Posterior vena cava (tissue), 2 donors: Measurements from ENCODE around the gene SLC15A1. TPM values are rescaled to one million over a fixed set of nuclear protein-coding genes. Genes with fewer than 3 reads are reported as not detected.
A peak's percentile ranks its signal among the peaks of the same experiment; 100 is the strongest.

Experiments used
- DNase-seq: peaks from one replicate; pipeline ENCODE4 v3.0.0-alpha.2; 2020; ENCODE audit warnings: low spot score
- intact Hi-C, 2 donors: fragments of 100-400 bp; cut with DNase I; formaldehyde crosslinking; loops; one replicate each; pipeline versions ENCODE4 v1.14.1 to v1.14.2; 2022 to 2023
- total RNA-seq, 2 donors: library from RNA; stranded (reverse); fragmentation: NEBNext Ultra II Directional; extraction: Animal tissue kit (Norgen Biotek cat#: 25700); gene quantifications; one replicate each; pipeline ENCODE4 v1.2.1, GENCODE V29; 2021
- donor health status: DM: yes; HTN: yes; CAD: no.
- donor health status: DM: yes; HTN: yes; CAD: no.

SLC15A1 gene
- total RNA-seq, 2 donors from 2014 or later: 0.19 TPM; not detected in 1

DNA sequence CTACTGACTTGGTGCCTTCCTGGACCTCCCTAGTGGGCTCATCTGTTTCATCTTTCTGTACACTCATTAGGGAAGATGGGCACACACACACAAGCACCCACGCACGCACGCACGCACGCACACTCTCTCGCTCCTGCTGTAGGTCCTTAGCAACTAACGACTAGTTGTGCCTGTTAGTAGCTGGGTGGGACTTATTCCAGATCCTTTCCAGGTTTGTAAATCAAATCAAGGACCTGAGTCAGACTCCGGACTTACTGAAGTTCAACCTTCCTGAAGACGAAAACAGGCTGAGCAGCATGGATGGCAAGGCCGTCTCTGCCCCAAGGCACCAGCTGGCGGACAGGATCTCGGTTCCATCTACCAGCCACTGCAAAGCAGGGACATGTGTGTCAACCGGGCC, 76.2 kb downstream of the SLC15A1 start:
- intact Hi-C loops: no loop called here

DNA sequence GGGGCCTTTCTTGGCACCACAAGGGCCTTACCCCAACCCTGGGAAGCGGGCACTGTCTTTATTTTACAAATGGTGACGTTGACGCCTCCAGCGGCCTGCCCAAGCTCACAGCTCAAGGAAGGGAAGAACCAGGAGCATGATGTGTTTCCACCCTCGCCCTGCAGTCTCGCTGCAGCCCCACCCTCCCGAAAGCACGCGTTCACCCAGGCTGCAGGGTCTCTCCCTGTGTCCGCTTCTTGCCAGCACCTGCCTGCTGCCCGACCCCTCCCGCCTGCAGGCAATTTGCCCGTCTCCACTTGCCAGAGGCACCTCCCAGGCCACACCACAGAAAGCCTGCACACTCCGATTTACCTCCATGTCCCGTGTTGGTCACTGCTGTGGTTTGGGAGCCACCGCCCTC, 76.6 kb downstream of the SLC15A1 start:
- no peak for DNase-seq
- intact Hi-C loops: no loop called here

More for the DNA sequence above, 76.2 kb downstream of the SLC15A1 start:
- no peak for DNase-seq

DNA sequence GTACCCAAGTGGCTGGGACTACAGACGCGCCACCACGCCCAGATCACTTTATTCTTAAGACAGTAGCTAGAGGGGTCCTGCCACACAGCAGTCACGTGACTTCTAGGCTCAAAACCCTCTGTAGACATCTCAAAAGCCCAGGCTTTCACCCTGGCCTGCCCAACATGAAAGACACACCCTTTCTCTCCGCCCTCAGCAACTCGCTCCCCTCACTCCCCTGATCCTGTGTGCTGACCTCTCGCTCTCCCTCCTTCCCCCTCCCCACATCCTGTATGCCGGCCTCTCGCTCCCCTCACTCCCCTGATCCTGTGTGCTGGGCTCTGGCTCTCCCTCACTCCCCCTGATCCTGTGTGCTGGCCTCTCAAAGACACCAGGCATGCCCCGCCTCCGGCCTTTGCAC, 77.4 kb downstream of the SLC15A1 start:
- intact Hi-C loops: no loop called here
- no peak for DNase-seq

DNA sequence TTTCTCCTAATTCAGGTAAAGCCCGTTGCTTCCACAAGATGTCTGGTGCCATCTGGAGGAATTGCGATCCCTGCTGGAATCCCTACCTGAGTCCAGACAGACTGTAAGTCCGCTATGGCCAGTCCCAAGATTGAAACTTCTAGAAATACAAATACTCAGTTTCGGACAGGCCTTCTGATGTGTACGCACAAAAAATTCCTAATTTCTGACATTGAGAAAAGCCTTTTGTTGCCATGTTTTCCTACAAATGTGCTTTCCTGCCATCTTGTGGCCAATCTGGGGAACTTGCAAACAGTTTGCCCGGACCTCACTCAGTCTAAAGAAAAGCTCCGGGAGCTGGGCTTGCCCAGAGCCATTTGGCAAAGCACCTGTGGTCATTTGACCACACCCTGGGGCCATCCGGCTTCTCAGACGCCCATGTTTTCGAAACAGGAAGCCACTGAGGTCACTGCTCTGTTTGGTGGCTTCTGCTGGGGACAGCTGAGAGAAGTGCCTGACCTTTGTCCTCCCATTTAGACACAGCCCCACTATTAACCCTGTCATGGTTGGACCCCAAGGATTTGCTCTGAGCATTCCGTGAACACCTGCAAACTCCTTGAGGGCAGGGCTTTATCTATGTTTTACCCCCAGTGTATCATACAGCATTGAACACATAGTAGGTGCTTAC, 79.4 kb downstream of the SLC15A1 start:
- DNase-seq: no peak
- intact Hi-C loops: loop anchor here in 1 of 2 donors (5.0 kb wide), 1 partner anchor 226 kb away; no protein-coding TSS in a partner anchor

DNA sequence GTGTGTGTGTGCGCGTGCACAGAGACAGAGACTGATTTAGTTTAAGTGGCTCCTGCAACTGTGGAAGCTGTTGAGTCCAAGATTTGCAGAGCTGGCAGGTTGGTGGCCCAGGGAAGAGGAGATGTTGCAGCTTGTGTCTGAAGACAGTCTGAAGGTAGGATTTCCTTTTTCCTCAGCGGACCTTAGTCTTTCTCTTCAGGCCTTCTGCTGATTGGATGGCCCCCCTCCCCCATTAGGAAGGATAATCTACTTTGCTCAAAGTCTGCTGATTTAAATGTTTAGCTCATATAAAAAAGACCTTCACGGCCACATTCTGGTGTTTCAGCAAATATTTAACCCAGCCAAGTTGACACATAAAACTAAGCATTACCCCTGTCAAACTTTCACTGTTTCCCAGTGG, 84.3 kb downstream of the SLC15A1 start:
- no peak for DNase-seq
- intact Hi-C loops: no loop called here

DNA sequence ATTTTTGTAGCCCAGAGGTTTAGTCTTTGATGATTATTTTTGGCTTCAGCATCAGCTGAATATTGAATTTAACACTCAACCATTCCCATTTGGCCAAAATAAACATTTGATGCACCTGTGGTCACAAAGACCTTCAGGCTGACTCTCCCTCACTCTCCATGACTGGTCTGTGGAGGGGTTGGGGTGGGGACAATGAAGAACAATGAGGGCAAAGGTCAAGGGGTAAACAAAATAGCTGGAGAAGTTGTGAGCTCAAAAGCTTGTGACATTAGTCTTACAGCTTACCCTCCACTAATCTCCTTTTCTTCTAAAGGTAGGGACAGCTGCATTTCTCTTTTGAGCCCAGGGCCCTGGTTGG, 86.9 kb downstream of the SLC15A1 start:
- intact Hi-C loops: no loop called here

DNA sequence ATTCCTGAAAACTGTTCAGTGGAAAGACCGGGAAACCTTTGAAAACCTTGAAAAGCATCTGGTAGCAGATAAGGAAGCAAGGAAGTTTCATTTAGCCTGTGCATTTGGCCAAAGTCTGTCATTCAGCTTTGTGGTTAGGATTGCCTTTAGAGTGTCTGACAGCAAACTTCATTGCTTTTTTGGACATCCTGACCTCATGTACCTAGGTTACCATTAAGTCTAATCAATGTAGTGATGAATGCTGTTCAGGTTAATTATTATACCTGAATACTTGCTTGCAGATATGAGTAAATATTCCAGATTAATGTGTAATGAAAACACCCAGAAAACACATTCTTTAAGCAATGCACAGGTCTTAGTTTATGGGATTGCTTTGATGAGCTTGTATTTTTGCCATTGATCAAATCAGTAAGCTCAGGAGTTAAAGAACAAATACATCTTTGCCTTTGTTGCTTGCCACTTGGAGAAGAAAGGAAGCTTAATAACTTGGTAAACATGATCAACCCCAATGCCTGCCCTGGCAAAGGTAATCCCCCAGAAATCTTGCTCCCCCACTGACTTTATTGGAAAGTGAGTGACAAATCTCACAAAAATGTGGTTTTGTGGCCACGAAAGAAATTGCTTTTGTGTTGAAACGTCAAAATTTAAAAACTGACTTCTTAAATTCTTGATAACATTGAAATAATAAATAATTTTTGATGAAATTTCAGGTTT, 87.4 kb downstream of the SLC15A1 start:
- DNase-seq: no peak
- intact Hi-C loops: no loop called here

More for the DNA sequence above, 86.9 kb downstream of the SLC15A1 start:
- no peak for DNase-seq

DNA sequence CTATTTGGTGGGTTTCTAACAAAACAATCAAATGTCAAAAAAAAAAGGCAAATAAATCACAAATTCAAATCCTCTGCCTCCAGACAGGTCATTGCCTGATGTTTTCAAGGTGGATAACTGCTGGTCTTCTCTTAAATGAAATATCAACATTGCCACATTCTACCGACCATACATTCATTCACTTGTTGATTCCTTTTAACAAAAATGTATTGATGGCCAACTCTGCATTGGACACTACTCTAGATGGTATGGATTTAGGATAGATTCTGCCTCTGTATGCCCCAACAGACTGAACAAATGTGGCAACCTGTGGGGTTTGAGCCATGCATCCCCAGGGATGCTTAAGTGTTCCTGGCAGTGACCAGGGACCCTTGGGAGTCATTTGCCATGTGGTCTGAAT, 88.0 kb downstream of the SLC15A1 start:
- intact Hi-C loops: no loop called here
- DNase-seq: no peak

DNA sequence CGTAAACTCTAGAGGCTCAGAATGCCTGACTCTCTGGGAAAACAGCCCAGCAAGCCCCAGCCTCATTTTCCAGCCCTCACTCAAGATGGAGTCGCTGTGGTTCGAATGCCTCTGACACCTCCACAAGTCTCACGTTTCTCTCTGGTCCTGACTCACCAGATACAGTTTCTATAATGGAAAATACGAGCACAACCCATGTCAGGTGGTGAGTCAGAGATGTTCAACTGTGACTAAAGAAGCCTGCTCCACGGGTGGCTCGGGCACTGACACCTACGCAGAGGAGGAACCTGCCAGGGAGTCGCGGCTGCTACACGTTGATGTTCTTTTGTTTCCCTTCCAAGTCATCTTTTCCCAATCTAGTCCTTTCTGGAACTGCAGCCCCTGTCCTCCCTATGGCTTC, 88.4 kb downstream of the SLC15A1 start:
- no peak for DNase-seq
- intact Hi-C loops: no loop called here

DNA sequence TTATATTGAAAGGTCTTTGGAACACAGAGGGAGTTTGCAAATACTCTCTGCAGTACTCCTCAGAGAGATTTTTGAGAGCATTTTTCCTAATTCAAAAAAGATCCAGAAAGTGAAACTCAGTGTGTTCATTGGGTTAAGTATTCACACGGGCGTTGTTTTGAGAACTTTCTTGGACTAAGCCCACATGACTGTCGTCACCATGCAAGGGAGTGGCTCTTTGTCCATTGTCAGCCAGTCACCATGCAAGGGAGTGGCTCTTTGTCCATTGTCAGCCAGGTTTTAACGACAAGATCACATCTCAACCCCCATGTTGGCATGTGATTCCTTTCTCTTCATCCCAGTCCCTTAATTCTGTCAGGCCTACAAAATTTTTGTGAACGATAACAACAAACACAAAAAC, 94.3 kb downstream of the SLC15A1 start:
- intact Hi-C loops: no loop called here
- no peak for DNase-seq

DNA sequence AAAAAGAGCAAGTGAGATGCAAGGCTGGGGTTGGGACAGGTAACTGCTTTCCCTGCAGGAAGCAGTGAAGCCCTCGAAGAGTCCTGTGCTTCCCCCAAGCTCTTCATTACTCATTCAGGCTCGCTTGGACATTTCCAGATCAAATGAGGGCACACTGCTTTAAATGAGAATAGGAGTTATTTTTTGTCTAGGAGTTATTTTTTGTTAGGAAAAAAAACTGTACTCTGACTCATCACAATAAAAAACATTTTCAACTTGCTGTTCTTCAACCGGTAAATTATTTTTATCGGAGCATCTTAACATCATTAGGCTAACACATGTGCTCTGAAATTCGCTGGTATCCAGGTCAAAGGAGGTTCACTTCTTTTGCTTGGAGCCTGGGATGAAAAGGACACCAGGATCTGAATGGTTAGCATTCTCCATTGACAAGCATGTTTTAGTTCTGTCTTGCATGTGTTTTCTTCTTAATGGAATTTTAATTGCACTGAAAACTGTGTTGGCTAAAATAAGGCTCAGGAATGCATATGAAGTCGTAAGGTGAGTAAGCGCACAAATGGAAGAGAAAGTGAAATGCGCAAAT, 94.9 kb downstream of the SLC15A1 start:
- DNase-seq: no peak

DNA sequence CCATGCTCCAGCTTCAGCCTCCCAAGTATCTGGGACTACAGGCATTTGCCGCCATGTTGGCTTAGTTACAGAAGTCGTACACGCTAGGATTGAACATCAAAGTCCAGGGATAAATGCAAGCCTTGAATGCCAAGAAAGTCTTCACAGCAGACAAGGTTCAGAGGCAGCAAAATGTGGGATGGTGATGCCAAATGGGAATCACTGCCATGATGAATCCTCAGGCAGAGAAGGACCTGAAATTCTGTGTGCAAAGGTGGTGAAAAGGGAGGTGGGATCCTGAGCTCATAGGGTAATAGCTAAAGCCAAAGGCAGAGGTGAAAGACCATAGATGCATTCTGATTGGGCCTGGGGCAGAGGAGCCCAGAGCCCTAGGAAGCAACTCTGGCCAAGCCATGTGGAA, 96.2 kb downstream of the SLC15A1 start:
- DNase-seq: no peak
- intact Hi-C loops: no loop called here

More for the DNA sequence above, 94.9 kb downstream of the SLC15A1 start:
- intact Hi-C loops: no loop called here

DNA sequence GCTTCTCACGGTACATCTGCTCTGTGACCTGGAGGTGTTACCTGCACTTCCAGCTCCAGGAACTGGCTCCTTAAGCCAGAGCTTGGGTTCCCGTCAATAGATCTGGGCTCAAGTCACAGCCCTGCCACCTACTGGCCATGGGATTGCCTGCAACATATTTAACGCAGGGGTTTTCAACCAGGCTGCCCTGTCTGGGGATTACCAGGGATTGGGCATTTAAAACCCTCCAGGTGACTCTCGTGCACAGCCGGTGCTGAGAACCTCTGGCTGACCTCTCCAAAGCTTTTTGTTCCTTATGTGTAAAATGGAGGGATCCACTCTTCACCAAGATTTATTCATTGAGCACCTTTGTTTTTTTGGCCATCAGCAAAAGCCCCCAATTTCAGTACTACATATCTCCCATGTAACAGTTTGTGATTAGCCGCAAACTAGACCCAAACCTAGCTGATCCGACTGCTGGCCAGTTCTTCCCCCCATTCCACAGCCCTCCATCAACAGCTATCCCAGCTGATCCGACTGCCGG, 98.9 kb downstream of the SLC15A1 start:
- DNase-seq: peak; percentile 87
- intact Hi-C loops: loop anchor here (5.0 kb wide), 1 partner anchor 206 kb away; no protein-coding TSS in a partner anchor

DNA sequence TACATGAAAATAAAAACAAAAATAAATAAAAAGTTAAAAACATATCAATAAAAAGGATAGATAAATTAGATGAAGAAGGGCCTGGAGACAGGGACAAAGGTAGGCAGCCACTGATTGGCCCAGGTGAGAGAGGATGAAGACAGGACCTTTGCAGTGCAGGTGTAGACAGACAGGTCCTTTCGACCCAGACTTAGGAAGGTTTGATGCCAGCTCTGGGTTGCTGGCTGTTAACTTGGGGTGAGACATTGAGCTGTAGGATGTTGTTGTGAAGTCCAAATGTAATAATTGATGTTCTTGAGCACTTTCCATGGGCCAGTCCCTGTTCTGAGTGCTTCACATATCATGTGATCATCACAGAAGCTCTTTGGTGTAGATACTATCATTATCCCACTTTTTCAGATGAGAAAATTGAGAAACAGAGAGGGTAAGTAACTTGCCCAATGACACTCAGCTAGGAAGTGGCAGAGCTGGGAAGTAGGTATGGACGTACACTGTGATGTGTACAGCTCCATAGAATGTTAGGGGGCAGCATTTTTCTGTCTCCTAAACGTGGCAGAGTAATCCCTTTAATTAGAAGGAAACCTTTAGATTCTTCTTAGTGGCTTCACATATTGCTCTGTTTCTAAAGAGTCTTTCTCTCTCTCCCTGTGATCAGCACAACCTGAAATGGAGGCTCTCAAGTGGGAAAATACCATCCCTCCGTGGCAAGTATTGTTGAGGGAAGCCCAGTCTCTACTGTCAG, 99.6 kb downstream of the SLC15A1 start:
- DNase-seq: no peak
- intact Hi-C loops: loop anchor here (5.0 kb wide), 1 partner anchor 206 kb away; no protein-coding TSS in a partner anchor

DNA sequence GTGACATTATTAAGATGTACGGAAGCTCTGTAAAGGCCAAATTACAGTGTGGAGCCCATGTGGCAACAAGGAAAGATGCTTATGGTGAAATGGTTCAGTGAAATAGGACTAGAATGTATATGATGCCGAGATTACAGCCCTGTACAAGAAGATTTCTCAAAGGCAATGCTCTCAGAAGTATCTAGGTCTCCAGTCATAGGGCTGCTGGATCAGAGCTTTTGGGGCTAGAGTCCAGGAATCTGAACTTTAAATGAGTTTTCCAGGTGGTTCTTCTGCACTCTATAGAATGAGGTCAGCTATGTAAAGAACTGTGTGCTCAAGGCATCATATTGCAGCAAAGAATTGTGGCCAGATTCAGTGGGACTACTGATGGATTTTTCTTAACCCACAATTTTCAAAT, 100.2 kb downstream of the SLC15A1 start:
- intact Hi-C loops: loop anchor here (5.0 kb wide), 1 partner anchor 205 kb away; no protein-coding TSS in a partner anchor
- no peak for DNase-seq

DNA sequence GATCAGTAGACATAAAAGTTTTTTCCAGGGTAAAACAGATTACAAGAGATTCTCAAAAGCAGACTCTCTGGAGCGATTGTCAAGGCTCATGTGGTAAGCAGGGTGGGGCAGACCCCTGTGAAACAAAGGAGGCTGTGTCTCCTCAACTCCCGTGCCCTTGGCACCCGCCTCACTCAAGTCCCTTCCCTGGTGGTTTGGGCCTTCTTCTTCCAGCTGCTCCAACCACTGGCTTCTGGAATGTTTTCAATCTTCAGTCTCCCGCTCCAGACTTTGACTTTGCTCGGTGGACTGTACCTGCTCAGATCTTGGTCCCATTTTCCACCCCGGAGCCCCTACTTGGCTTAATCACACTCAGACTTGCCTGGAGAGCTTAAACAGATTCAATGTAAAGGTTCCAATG, 100.7 kb downstream of the SLC15A1 start:
- no peak for DNase-seq
- intact Hi-C loops: loop anchor here (5.0 kb wide), 1 partner anchor 204 kb away; no protein-coding TSS in a partner anchor

DNA sequence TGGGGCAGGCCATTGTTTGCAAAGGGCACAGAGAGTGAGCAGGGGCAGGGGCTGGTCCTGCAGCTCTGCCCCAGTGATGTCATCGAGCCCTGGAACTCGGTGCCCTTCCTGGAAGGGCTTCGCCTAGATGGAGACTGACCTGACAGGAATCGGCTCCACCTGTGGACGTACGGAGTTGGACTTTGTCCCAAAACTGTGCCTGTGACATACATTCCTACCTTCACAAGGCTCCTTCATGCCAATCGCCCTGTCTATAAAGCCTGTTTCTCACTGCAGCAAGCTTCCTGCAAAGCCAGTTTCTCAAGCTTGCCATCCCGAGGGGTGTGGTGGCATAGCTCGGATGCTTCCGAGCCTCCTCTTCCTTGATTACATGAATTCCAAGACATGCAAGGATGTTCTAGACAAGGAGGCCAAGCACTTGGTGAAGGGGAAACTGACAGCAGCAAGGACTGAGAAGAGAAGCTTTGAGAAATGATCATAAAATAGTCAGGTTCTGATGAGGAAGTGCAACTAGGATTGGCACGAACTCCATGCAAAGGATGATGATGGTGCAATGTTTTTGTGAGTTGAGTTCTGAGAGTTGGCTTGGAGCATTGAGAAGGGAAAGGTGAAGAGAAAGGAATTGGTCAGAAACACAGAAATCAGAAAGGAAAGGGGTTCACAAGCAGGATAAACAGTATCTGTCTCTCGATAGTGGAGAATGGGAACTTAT, 101.9 kb downstream of the SLC15A1 start:
- intact Hi-C loops: loop anchor here (5.0 kb wide), 1 partner anchor 203 kb away; no protein-coding TSS in a partner anchor
- DNase-seq: no peak

DNA sequence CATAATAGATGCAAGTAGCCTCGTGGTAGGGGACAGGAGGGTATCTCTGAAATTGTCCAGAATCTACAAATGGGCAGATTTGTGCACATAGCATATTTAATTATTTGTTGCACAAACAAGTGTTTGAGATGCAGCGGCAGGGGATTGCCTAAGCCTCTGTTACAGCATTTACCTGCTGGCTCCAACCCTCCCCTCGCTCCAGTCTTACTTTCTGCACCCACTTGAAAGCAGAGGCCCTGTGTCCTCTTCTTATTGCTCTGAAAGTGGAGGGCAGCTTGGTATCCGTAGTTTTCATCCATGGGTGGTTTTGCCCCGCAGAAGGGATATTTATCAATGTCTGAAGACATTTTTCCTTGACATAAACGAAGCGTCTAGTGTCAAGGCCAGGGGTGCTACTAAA, 102.6 kb downstream of the SLC15A1 start:
- intact Hi-C loops: loop anchor here (5.0 kb wide), 1 partner anchor 203 kb away; no protein-coding TSS in a partner anchor
- no peak for DNase-seq

DNA sequence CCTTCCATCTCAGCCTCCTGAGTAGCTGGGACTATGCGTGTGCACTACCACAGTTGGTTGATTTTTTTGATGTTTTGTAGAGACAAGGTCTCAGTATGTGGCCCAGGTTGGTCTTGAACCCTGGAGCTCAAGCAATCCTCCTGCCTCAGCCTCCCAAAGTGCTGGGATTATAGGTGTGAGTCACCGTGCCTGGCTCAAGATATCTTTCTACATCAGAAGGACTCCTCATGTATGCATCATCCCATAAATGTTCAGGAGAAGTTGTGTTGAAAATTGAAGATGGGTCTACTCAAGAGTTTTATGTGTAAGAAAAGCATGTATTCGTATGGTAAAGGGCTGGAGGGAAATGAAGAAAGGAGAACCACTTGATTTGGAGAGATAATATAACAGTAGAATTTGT, 103.8 kb downstream of the SLC15A1 start:
- intact Hi-C loops: no loop called here

More for the DNA sequence above, 103.8 kb downstream of the SLC15A1 start:
- DNase-seq: no peak
